PC-3 (cell line): Measurements from ENCODE around the gene PSMC5.

ENCODE experiments used
- CTCF ChIP-seq: fragments of 300-600 bp; sonication (generic); conservative IDR thresholded peaks from 2 replicates; pipeline ENCODE4 v1.5.1; 2017; ENCODE audit warnings: antibody characterized with exemption, low read depth, mild to moderate bottlenecking, low read length
- EZH2 ChIP-seq: fragments of 300-600 bp; sonication (generic); IDR thresholded peaks from one replicate; pipeline ENCODE4 v1.6.1; 2017; ENCODE audit warnings: antibody characterized with exemption, mild to moderate bottlenecking, low read length; ENCODE audit not compliant: unreplicated experiment
- EZH2phosphoT487 ChIP-seq: fragments of 300-600 bp; sonication (generic); IDR thresholded peaks from 2 replicates; pipeline ENCODE4 v1.6.1; 2018; ENCODE audit warnings: mild to moderate bottlenecking, antibody characterized with exemption, low read length, borderline replicate concordance

DNA sequence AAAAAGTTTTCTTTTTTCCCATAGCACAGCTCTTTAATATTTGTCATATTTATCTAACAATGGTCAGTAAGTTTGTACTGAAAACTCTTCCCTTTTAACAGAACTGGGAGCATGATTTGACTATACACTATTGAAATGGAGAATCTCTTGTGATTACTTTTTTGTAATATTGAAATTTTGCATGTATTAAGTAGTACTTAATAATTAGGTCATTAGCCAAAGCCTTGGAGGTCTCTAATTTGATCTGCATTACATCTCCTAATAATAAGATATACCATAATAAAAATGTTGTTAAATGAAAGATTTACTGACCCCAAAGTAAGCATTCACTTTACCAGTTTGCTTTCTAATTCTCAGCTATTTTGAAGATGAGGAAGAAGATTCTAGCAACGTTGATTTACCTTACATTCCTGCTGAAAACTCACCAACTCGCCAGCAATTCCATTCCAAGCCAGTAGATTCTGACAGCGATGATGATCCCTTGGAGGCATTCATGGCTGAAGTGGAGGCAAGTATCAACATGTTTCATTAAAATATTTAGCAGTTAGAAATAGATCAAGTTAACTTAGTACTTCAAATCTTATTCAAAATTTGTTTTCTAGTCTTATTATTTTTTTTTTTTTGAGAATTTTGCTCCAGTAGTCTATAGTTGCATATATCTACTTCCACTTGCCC lies 35.0 kb upstream of the PSMC5 start:
- no peak for TF ChIP-seq EZH2
- no peak for TF ChIP-seq CTCF
- TF ChIP-seq EZH2phosphoT487, result no peak
